ENCODE measurements around the gene BFAR.

Gene BFAR, protein sequence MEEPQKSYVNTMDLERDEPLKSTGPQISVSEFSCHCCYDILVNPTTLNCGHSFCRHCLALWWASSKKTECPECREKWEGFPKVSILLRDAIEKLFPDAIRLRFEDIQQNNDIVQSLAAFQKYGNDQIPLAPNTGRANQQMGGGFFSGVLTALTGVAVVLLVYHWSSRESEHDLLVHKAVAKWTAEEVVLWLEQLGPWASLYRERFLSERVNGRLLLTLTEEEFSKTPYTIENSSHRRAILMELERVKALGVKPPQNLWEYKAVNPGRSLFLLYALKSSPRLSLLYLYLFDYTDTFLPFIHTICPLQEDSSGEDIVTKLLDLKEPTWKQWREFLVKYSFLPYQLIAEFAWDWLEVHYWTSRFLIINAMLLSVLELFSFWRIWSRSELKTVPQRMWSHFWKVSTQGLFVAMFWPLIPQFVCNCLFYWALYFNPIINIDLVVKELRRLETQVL

DNA sequence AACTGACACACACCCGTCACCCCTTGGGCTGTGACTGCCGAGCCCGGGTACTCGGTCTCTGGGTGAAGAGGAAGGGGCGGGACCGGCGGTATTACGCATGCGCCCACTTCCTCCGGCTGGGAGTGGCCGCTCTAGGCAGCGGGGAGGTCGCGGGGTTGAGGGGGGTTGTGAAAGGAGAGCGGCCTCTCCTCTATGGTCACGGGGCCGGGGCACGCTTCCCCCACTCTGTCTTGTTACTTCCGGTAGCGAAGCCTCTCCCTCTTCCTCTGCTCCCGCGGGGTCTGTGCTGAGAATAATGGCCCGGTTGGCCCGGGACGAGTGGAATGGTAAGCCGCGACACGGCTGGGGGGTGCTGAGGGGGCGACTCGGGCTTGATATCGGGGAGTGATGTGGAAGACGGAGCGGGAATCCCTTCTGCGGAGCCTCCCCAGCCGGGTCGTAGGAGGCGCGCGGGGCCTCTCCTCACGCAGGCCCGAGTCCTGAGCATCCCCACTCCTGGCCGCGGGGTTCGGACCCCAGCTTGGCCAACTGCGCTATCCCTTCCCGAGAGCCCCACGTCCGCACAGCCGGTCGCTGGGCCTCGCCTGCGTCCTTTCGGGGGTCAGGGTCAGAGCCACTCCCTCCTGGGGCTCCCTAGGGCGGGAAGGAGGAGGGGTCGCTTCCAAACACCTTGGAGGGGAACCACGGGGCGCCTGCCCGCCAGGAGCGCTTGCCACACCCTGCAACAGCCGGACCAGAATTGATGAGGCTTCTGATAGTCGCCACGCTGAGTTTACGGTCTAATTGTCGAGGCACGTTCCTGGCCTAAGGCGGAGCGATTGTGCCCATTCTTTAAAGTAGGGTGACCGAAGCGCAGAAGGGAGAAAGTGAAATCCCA is at the start of gene BFAR:
BFAR (plus strand) TSS at position 259 of the 877 bp plus-strand sequence. CDS start 11,396 bp downstream, outside the sequence.
- Histone ChIP-seq H3K27ac (peak within 1 kb of the TSS; percentile 91 to 94), H3K4me3 (peak within 1 kb of the TSS; percentile 76)
- peak; percentile 99 for DNase-seq (ENCODE audit: low spot score)
- TF ChIP-seq CTCF (IDR thresholded peaks at IDR 0.05), result no peak

- no peak for DNase-seq (ENCODE audit: low spot score)
- no peak overlapping the region for H3K27ac ChIP-seq
- TF ChIP-seq CTCF (IDR thresholded peaks at IDR 0.05), result no peak
Observed at GRCh38 chr16:14585287-14585686, 47.5 kb upstream of the BFAR start.

DNA sequence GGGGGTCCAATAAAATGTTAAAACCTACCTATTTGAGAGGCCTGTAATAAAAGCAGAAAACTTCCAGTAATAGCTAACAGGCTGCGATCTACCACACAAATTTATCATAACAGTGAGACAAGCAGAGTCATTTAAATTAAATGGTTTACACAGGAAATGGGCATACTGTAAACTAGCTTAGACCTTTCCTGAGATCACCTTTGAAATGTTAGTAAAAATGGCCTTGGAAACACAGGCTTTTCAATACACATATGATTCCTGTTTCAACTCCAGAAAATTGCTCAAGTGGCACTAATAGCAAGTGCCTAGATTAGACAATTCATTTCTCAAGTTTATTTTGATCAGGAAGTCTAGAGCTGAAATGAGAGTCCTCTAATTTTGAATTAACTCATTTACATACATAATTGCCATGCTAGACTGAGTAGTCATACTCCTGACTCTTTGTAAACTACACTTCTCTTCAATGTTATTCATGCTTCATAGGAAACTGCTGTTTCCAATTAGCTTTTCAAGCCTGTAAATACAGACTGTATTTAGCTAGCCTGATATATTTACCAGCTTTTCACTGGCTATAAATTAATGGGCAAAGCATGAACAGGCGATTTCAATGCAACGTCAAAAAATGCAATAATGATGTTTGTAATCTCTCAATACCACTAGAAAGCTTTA is 46.0 kb upstream of the BFAR start:
- TF ChIP-seq CTCF (IDR thresholded peaks at IDR 0.05), result no peak
- H3K4me3 ChIP-seq, result no peak overlapping the region
- no peak for DNase-seq (ENCODE audit: low spot score)
- H3K27ac ChIP-seq, result no peak overlapping the region

More at GRCh38 chr16:14585287-14585686, 47.5 kb upstream of the BFAR start:
- no peak overlapping the region for H3K4me3 ChIP-seq

GRCh38 chr16:14600164-14600563 is 32.6 kb upstream of the BFAR start:
- no peak overlapping the region for H3K27ac ChIP-seq
- TF ChIP-seq CTCF (IDR thresholded peaks at IDR 0.05), result no peak
- no peak for DNase-seq (ENCODE audit: low spot score)
- no peak overlapping the region for H3K4me3 ChIP-seq

DNA sequence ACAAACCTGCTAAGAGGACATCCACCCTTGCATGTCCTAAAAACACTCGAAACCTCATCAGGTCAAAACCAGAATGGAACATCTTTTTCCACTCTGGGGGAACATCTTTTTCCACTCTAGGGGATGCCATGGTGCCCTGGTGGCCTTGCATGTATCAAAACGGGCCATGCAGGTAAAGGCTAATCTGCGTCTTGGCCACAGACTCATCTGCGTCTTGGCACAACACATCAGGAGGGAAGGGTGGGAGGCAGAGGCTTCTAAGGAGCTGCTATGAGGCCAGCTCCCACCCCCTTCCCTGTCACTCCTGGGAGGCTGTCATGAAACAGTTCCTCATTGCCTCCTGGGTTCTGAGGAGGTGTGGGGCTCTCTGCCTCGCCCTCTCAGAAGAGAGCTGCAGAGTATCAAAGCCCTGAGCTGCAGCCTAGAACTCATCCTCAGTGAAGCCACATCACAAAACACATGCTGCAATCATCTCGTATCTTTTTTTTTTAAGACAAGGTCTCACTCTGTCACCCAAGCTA is 30.2 kb upstream of the BFAR start:
- DNase-seq (ENCODE audit: low spot score), result no peak
- no peak overlapping the region for H3K4me3 ChIP-seq
- no peak for TF ChIP-seq CTCF (IDR thresholded peaks at IDR 0.05)
- no peak overlapping the region for H3K27ac ChIP-seq

- DNase-seq (ENCODE audit: low spot score), result no peak
- TF ChIP-seq CTCF (IDR thresholded peaks at IDR 0.05), result no peak
- no peak overlapping the region for H3K27ac ChIP-seq
- no peak overlapping the region for H3K4me3 ChIP-seq
Observed at GRCh38 chr16:14606102-14606501, 26.6 kb upstream of the BFAR start.

All from coronary artery (tissue), 2 donors.